IMR-90 (cell line): Measurements from ENCODE around the gene PIP4K2B. TPM values are rescaled to one million over a fixed set of nuclear protein-coding genes. Genes with fewer than 3 reads are reported as not detected.

Source experiments
- ATAC-seq: fragments of 200-7000 bp; cut with Tn5 transposase; 2 replicates; pipeline ENCODE4 v1.9.1; 2020; ENCODE audit warnings: low read depth, mild to moderate bottlenecking, moderate library complexity
- BruUV-seq: library from RNA; stranded (reverse); fragments of 400-500 nt; replicated peaks from 2 replicates; lab custom pipeline; 2021; lab: Mats Ljungman, UMichigan
- CTCF ChIA-PET: fragments of 300-600 bp; formaldehyde crosslinking; extraction: SDS; loops from one replicate; lab custom pipeline; 2021; ENCODE audit warnings: antibody characterized with exemption; lab: Yijun Ruan, JAX
- POLR2A ChIA-PET: fragments of 300-600 bp; sonication (Branson Sonifier 250); formaldehyde crosslinking; loops from one replicate; lab custom pipeline; 2022; ENCODE audit warnings: antibody characterized with exemption; ENCODE audit not compliant: unreplicated experiment; lab: Charles Lee
- DNase-seq: peaks from one replicate; pipeline ENCODE4 v3.0.0; 2013
- H2AFZ ChIP-seq: replicated peaks from 2 replicates; pipeline ENCODE3; 2013; ENCODE audit warnings: low read length, mild to moderate bottlenecking; ENCODE audit not compliant: poor library complexity
- H2AK5ac ChIP-seq: 2 replicates; pipeline ENCODE4 v1.6.1; 2013; ENCODE audit warnings: low read depth, low read length, inconsistent platforms
- H2AK9ac ChIP-seq: replicated peaks from 2 replicates; pipeline ENCODE3; 2013; ENCODE audit warnings: mild to moderate bottlenecking, low read depth, low read length, moderate library complexity; ENCODE audit not compliant: poor library complexity
- H2BK120ac ChIP-seq: 2 replicates; pipeline ENCODE4 v1.6.1; 2013; ENCODE audit warnings: low read depth, low read length, inconsistent platforms
- H2BK15ac ChIP-seq: 3 replicates; pipeline ENCODE4 v1.6.1; 2013; ENCODE audit warnings: low read depth, low read length, inconsistent platforms
- H2BK20ac ChIP-seq: 2 replicates; pipeline ENCODE4 v1.6.1; 2013; ENCODE audit warnings: low read depth, mild to moderate bottlenecking, inconsistent platforms, low read length, moderate library complexity
- H2BK5ac ChIP-seq: 2 replicates; pipeline ENCODE4 v1.6.1; 2013; ENCODE audit warnings: mild to moderate bottlenecking, low read depth, low read length, inconsistent platforms; ENCODE audit not compliant: poor library complexity, severe bottlenecking
- H3K14ac ChIP-seq: replicated peaks from 2 replicates; pipeline ENCODE4 v1.6.1; 2013; ENCODE audit warnings: low read depth, low read length, inconsistent platforms
- H3K18ac ChIP-seq: 2 replicates; pipeline ENCODE4 v1.6.1; 2013; ENCODE audit warnings: low read depth, low read length, control low read depth
- H3K23ac ChIP-seq: 2 replicates; pipeline ENCODE4 v1.6.1; 2013; ENCODE audit warnings: low read depth, low read length, inconsistent platforms
- H3K27ac ChIP-seq: 2 replicates; pipeline ENCODE4 v1.5.1; 2013; ENCODE audit warnings: mild to moderate bottlenecking, control low read depth, low read length; ENCODE audit not compliant: insufficient read depth
- H3K27me3 ChIP-seq: 2 replicates; pipeline ENCODE4 v1.6.1; 2013; ENCODE audit warnings: low read length; ENCODE audit not compliant: control insufficient read depth, insufficient read depth
- H3K36me3 ChIP-seq: 2 replicates; pipeline ENCODE4 v1.6.1; 2013; ENCODE audit warnings: low read length, mixed read lengths; ENCODE audit not compliant: control insufficient read depth, insufficient read depth
- H3K4ac ChIP-seq: 2 replicates; pipeline ENCODE4 v1.6.1; 2013; ENCODE audit warnings: low read depth, low read length, inconsistent platforms
- H3K4me1 ChIP-seq: 2 replicates; pipeline ENCODE4 v1.6.1; 2013; ENCODE audit warnings: low read length, mixed read lengths; ENCODE audit not compliant: control insufficient read depth, insufficient read depth
- H3K4me2 ChIP-seq: 2 replicates; pipeline ENCODE4 v1.6.1; 2013; ENCODE audit warnings: low read depth, mild to moderate bottlenecking, control low read depth, low read length, moderate library complexity
- H3K4me3 ChIP-seq: 2 replicates; pipeline ENCODE4 v1.5.1; 2013; ENCODE audit warnings: low read depth, mild to moderate bottlenecking, control low read depth, low read length, moderate library complexity; ENCODE audit not compliant: insufficient read depth
- H3K56ac ChIP-seq: 2 replicates; pipeline ENCODE4 v1.6.1; 2013; ENCODE audit warnings: low read length, inconsistent platforms; ENCODE audit not compliant: insufficient read depth; ENCODE audit errors: extremely low read depth
- H3K79me1 ChIP-seq, 2 experiments: 2 replicates each; pipeline ENCODE4 v1.6.1; 2013; ENCODE audit warnings: low read length in 2 of 2, inconsistent platforms in 1 of 2, low read depth in 1 of 2
- H3K9ac ChIP-seq: 2 replicates; pipeline ENCODE4 v1.6.1; 2013; ENCODE audit warnings: low read depth, low read length, control low read depth
- H3K9me1 ChIP-seq: 2 replicates; pipeline ENCODE4 v1.6.1; 2013; ENCODE audit warnings: low read length, inconsistent platforms; ENCODE audit not compliant: insufficient read depth
- H3K9me3 ChIP-seq: 2 replicates; pipeline ENCODE4 v1.6.1; 2013; ENCODE audit warnings: low read length; ENCODE audit not compliant: control insufficient read depth, insufficient read depth
- H4K20me1 ChIP-seq: 2 replicates; pipeline ENCODE4 v1.6.1; 2013; ENCODE audit warnings: low read length, inconsistent platforms; ENCODE audit not compliant: insufficient read depth
- H4K5ac ChIP-seq: 2 replicates; pipeline ENCODE4 v1.6.1; 2013; ENCODE audit warnings: mild to moderate bottlenecking, low read depth, low read length, control low read depth
- H4K8ac ChIP-seq, 2 experiments: 2 replicates each; pipeline ENCODE4 v1.6.1; 2013; ENCODE audit warnings: low read depth in 2 of 2, low read length in 2 of 2, control low read depth in 1 of 2, inconsistent platforms in 1 of 2
- H4K91ac ChIP-seq: 2 replicates; pipeline ENCODE4 v1.6.1; 2013; ENCODE audit warnings: low read depth, low read length, inconsistent platforms; ENCODE audit not compliant: insufficient read depth
- BHLHE40 ChIP-seq: fragments of 150-350 bp; IDR thresholded peaks from 2 replicates; pipeline ENCODE4 v1.6.1; 2016; ENCODE audit warnings: mild to moderate bottlenecking, low read depth, low read length
- CEBPB ChIP-seq: IDR thresholded peaks from 2 replicates; pipeline ENCODE4 v1.6.1; 2012; ENCODE audit warnings: low read depth, low read length, improper control_type of control experiment
- CHD1 ChIP-seq: IDR thresholded peaks from 2 replicates; pipeline ENCODE4 v1.6.1; 2012; ENCODE audit warnings: low read depth, low read length, improper control_type of control experiment
- ELK1 ChIP-seq: fragments of 150-350 bp; IDR thresholded peaks from 2 replicates; pipeline ENCODE4 v1.6.1; 2016; ENCODE audit warnings: low read depth, mild to moderate bottlenecking, low read length, moderate library complexity, borderline replicate concordance
- FOS ChIP-seq: fragments of 150-350 bp; IDR thresholded peaks from 2 replicates; pipeline ENCODE4 v1.6.1; 2016; ENCODE audit warnings: low read depth, low read length
- MAFK ChIP-seq: IDR thresholded peaks from 2 replicates; pipeline ENCODE4 v1.6.1; 2012; ENCODE audit warnings: low read depth, low read length, improper control_type of control experiment
- MAZ ChIP-seq: IDR thresholded peaks from 2 replicates; pipeline ENCODE4 v1.6.1; 2012; ENCODE audit warnings: low read depth, mild to moderate bottlenecking, low read length, improper control_type of control experiment, moderate library complexity, borderline replicate concordance
- MXI1 ChIP-seq: IDR thresholded peaks from 2 replicates; pipeline ENCODE4 v1.6.1; 2012; ENCODE audit warnings: low read depth, mild to moderate bottlenecking, low read length, moderate library complexity, borderline replicate concordance
- RFX5 ChIP-seq: IDR thresholded peaks from 2 replicates; pipeline ENCODE4 v1.8.0; 2012; ENCODE audit warnings: low read depth, mild to moderate bottlenecking, low read length, moderate library complexity
- SMC3 ChIP-seq: fragments of 150-350 bp; IDR thresholded peaks from 2 replicates; pipeline ENCODE4 v1.6.1; 2016; ENCODE audit warnings: low read depth, mild to moderate bottlenecking, antibody characterized with exemption, low read length, moderate library complexity
- WGBS, 2 experiments: methylation state at CpG; one replicate each; pipeline versions ENCODE4 v1.1.5 to v1.1.7; 2013; ENCODE audit warnings: missing lambda C conversion rate in 2 of 2; ENCODE audit not compliant: insufficient read length in 1 of 2; ENCODE audit errors: extremely low coverage in 2 of 2; 5-methylcytosine and 5-hydroxymethylcytosine counted together
- dilution Hi-C: fragments of 300-500 bp; cut with HindIII; formaldehyde crosslinking; loops from one replicate; pipeline ENCODE4 v1.14.3; 2018; ENCODE audit warnings: low sequenced_read_pairs; ENCODE audit not compliant: unreplicated experiment
- in situ Hi-C: fragments of 300-500 bp; cut with MboI; formaldehyde crosslinking; loops from 3 replicates; pipeline ENCODE4 v1.14.3; 2019; ENCODE audit warnings: low sequenced_read_pairs, inconsistent platforms, mixed read lengths
- intact Hi-C: fragments of 100-400 bp; cut with micrococcal nuclease; formaldehyde crosslinking; loops from 2 replicates; pipeline ENCODE4 v1.10.0; 2022
- polyA plus RNA-seq, 3 experiments: library from polyadenylated mRNA; depleted of rRNA; stranded (reverse); fragments of >200 nt; gene quantifications; 2 replicates each; pipeline ENCODE4 v1.2.3, GENCODE V29; 2012; ENCODE audit warnings: low replicate concordance in 1 of 3
- total RNA-seq: library from RNA; depleted of rRNA; stranded (reverse); fragments of >200 nt; gene quantifications from 2 replicates; pipeline ENCODE4 v1.2.3, GENCODE V29; 2012

Gene PIP4K2B
- total and polyA plus RNA-seq, 2 of the 4 experiments (the other 2 are of a cell fraction) = 40.0 to 40.2 TPM

GRCh38 chr17:38791162-38791561 is 8.2 kb downstream of the PIP4K2B start:
- intact Hi-C loops (no loop called here), in situ Hi-C loops (no loop called here), dilution Hi-C loops (no loop called here)
- H2BK5ac ChIP-seq = no peak overlapping the region
- no peaks in the 10 kb centered on the region for H3K9me3 ChIP-seq
- no peak for DNase-seq
- peaks cover 46% of the 10 kb centered on the region for H4K20me1 ChIP-seq
- H3K4me1 ChIP-seq = peaks cover 9% of the 10 kb centered on the region
- no peak overlapping the region for H2BK120ac ChIP-seq
- H2BK20ac ChIP-seq = no peak overlapping the region
- H3K4me2 ChIP-seq = no peak overlapping the region
- H3K4me3 ChIP-seq = no peak overlapping the region
- no peak overlapping the region for H4K91ac ChIP-seq
- H3K56ac ChIP-seq = no peak overlapping the region
- POLR2A ChIA-PET = no interaction called here
- H3K9me1 ChIP-seq = peaks cover 12% of the 10 kb centered on the region
- H3K18ac ChIP-seq = no peak overlapping the region
- TF ChIP-seq MXI1 (no peak), MAZ (no peak), ELK1 (no peak), BHLHE40 (no peak), MAFK (no peak), CEBPB (no peak), SMC3 (no peak), RFX5 (no peak), FOS (no peak), CHD1 (no peak)
- CTCF ChIA-PET = no interaction called here
- no peak overlapping the region for H2AK5ac ChIP-seq
- peaks cover 15% of the 10 kb centered on the region for H3K36me3 ChIP-seq
- H3K23ac ChIP-seq = no peak overlapping the region; the same call in 1 of the 2 replicates
- H3K4ac ChIP-seq = no peak overlapping the region
- ATAC-seq = no peak
- H3K79me1 ChIP-seq = peaks cover 25 to 79% of the 10 kb centered on the region in 2 experiments
- no CpG with 5 or more reads among the region's 5 CpGs for WGBS, 2 experiments
- no peak overlapping the region for H4K5ac ChIP-seq
- no TSS peak for BruUV-seq
- H3K14ac ChIP-seq = no peak overlapping the region
- H4K8ac ChIP-seq = no peak overlapping the region
- H3K27me3 ChIP-seq = no peaks in the 10 kb centered on the region
- no peak overlapping the region for H2BK15ac ChIP-seq
- no peak overlapping the region for H3K9ac ChIP-seq
- no peak overlapping the region for H2AK9ac ChIP-seq
- no peak overlapping the region for H2AFZ ChIP-seq
- no peak overlapping the region for H3K27ac ChIP-seq
